ENCODE results near the gene CETP. TPM values are rescaled to one million over a fixed set of nuclear protein-coding genes. Genes with fewer than 3 reads are reported as not detected.

Gene CETP
- total and polyA plus RNA-seq, 9 of the 15 experiments (the other 6 are each of a cell fraction or from before 2014, with no cell fraction given), result 0.07 to 0.11 TPM; not detected in 7

GRCh38 chr16:56964243-56965148 is 2.7 kb downstream of the CETP start (continued):
- TF ChIP-seq BDP1 (IDR thresholded peaks at IDR 0.05; ENCODE audit: insufficient read depth, insufficient read length) (no peak), ZNF174 (CRISPR knock-in tag; IDR thresholded peaks at IDR 0.05) (no peak), SETDB1 (IDR thresholded peaks at IDR 0.05; ENCODE audit: low read length) (no peak), ILK (tag; IDR thresholded peaks at IDR 0.05; ENCODE audit: borderline replicate concordance, low read depth) (no peak), ZNF347 (CRISPR knock-in tag; IDR thresholded peaks at IDR 0.05; ENCODE audit: low read depth) (no peak), ZNF584 (CRISPR knock-in tag; IDR thresholded peaks at IDR 0.05; ENCODE audit: low read depth) (no peak), ZBTB7A (IDR thresholded peaks at IDR 0.05; ENCODE audit: borderline replicate concordance, control insufficient read depth, low read depth, low read length) (peak; percentile 81; the same call in 1 of the 2 replicates), BRF1 (IDR thresholded peaks at IDR 0.05; ENCODE audit: borderline replicate concordance, extremely low read depth, insufficient read length) (no peak), BCOR (IDR thresholded peaks at IDR 0.05) (peak; percentile 51; the same call in 1 of the 2 replicates), ZNF57 (CRISPR knock-in tag; IDR thresholded peaks at IDR 0.05) (no peak), ZNF253 (CRISPR knock-in tag; conservative IDR thresholded peaks at IDR 0.05) (no peak), ZNF184 (CRISPR knock-in tag; IDR thresholded peaks at IDR 0.05) (no peak), MGA (IDR thresholded peaks at IDR 0.05) (no peak), STAG1 (CRISPR knock-in tag; IDR thresholded peaks at IDR 0.05; ENCODE audit: borderline replicate concordance) (peak; percentile 14; the same call in 1 of the 2 replicates)

Measured in K562 (cell line).